Measurements from ENCODE around the gene SORT1. TPM values are rescaled to one million over a fixed set of nuclear protein-coding genes. Genes with fewer than 3 reads are reported as not detected.

Gene SORT1
- total and polyA plus RNA-seq, 2 of the 13 experiments (the other 11 are each of a cell fraction or from before 2014, with no cell fraction given), result 32.4 to 93.0 TPM

GRCh38 chr1:109274533-109275476, 122.9 kb downstream of the SORT1 start (continued):
- TF ChIP-seq GLMP (CRISPR knock-in tag; IDR thresholded peaks at IDR 0.05; ENCODE audit: borderline replicate concordance), result no peak
- TF ChIP-seq ZNF34 (CRISPR knock-in tag; IDR thresholded peaks at IDR 0.05; ENCODE audit: borderline replicate concordance), result no peak
- no peak for TF ChIP-seq ZNF781 (CRISPR knock-in tag; IDR thresholded peaks at IDR 0.05; ENCODE audit: borderline replicate concordance, not compliant biosample characterization)
- TF ChIP-seq ZNF788 (CRISPR knock-in tag; IDR thresholded peaks at IDR 0.05; ENCODE audit: borderline replicate concordance), result peak; percentile 67; the same call in 1 of the 2 replicates
- no peak for TF ChIP-seq ZNF143 (CRISPR knock-in tag; IDR thresholded peaks at IDR 0.05)
- peak; percentile 51; the same call in 1 of the 2 replicates for TF ChIP-seq CEBPG (CRISPR knock-in tag; IDR thresholded peaks at IDR 0.05)
- no peak for TF ChIP-seq KIAA2018 (CRISPR knock-in tag; IDR thresholded peaks at IDR 0.05; ENCODE audit: borderline replicate concordance)
- no peak for TF ChIP-seq CREB3 (CRISPR knock-in tag; IDR thresholded peaks at IDR 0.05)
- no peak for TF ChIP-seq RFX5 (IDR thresholded peaks at IDR 0.05; ENCODE audit: low read depth, low read length)
- peak; percentile 32; the same call in 1 of the 2 replicates for TF ChIP-seq ZNF501 (CRISPR knock-in tag; IDR thresholded peaks at IDR 0.05)
- TF ChIP-seq IKZF1 (IDR thresholded peaks at IDR 0.05), result no peak
- TF ChIP-seq NONO (IDR thresholded peaks at IDR 0.05), result no peak
- peak; percentile 72 for TF ChIP-seq NONO (CRISPR knock-in tag; conservative IDR thresholded peaks at IDR 0.05)
- TF ChIP-seq ARNT (IDR thresholded peaks at IDR 0.05), result no peak
